IMR-90 (cell line): ENCODE data around the gene PDE8B. TPM values are rescaled to one million over a fixed set of nuclear protein-coding genes. Genes with fewer than 3 reads are reported as not detected.

Source experiments
- ATAC-seq: fragments of 200-7000 bp; cut with Tn5 transposase; 2 replicates; pipeline ENCODE4 v1.9.1; 2020; ENCODE audit warnings: low read depth, mild to moderate bottlenecking, moderate library complexity
- BruUV-seq: library from RNA; stranded (reverse); fragments of 400-500 nt; replicated peaks from 2 replicates; lab custom pipeline; 2021; lab: Mats Ljungman, UMichigan
- CTCF ChIA-PET: fragments of 300-600 bp; formaldehyde crosslinking; extraction: SDS; loops from one replicate; lab custom pipeline; 2021; ENCODE audit warnings: antibody characterized with exemption; lab: Yijun Ruan, JAX
- POLR2A ChIA-PET: fragments of 300-600 bp; sonication (Branson Sonifier 250); formaldehyde crosslinking; loops from one replicate; lab custom pipeline; 2022; ENCODE audit warnings: antibody characterized with exemption; ENCODE audit not compliant: unreplicated experiment; lab: Charles Lee
- DNase-seq: peaks from one replicate; pipeline ENCODE4 v3.0.0; 2013
- H2AFZ ChIP-seq: replicated peaks from 2 replicates; pipeline ENCODE3; 2013; ENCODE audit warnings: low read length, mild to moderate bottlenecking; ENCODE audit not compliant: poor library complexity
- H2AK5ac ChIP-seq: 2 replicates; pipeline ENCODE4 v1.6.1; 2013; ENCODE audit warnings: low read depth, low read length, inconsistent platforms
- H2AK9ac ChIP-seq: replicated peaks from 2 replicates; pipeline ENCODE3; 2013; ENCODE audit warnings: mild to moderate bottlenecking, low read depth, low read length, moderate library complexity; ENCODE audit not compliant: poor library complexity
- H2BK120ac ChIP-seq: 2 replicates; pipeline ENCODE4 v1.6.1; 2013; ENCODE audit warnings: low read depth, low read length, inconsistent platforms
- H2BK15ac ChIP-seq: 3 replicates; pipeline ENCODE4 v1.6.1; 2013; ENCODE audit warnings: low read depth, low read length, inconsistent platforms
- H2BK20ac ChIP-seq: 2 replicates; pipeline ENCODE4 v1.6.1; 2013; ENCODE audit warnings: low read depth, mild to moderate bottlenecking, inconsistent platforms, low read length, moderate library complexity
- H2BK5ac ChIP-seq: 2 replicates; pipeline ENCODE4 v1.6.1; 2013; ENCODE audit warnings: mild to moderate bottlenecking, low read depth, low read length, inconsistent platforms; ENCODE audit not compliant: poor library complexity, severe bottlenecking
- H3K14ac ChIP-seq: replicated peaks from 2 replicates; pipeline ENCODE4 v1.6.1; 2013; ENCODE audit warnings: low read depth, low read length, inconsistent platforms
- H3K18ac ChIP-seq: 2 replicates; pipeline ENCODE4 v1.6.1; 2013; ENCODE audit warnings: low read depth, low read length, control low read depth
- H3K23ac ChIP-seq: 2 replicates; pipeline ENCODE4 v1.6.1; 2013; ENCODE audit warnings: low read depth, low read length, inconsistent platforms
- H3K27ac ChIP-seq: 2 replicates; pipeline ENCODE4 v1.5.1; 2013; ENCODE audit warnings: mild to moderate bottlenecking, control low read depth, low read length; ENCODE audit not compliant: insufficient read depth
- H3K27me3 ChIP-seq: 2 replicates; pipeline ENCODE4 v1.6.1; 2013; ENCODE audit warnings: low read length; ENCODE audit not compliant: control insufficient read depth, insufficient read depth
- H3K36me3 ChIP-seq: 2 replicates; pipeline ENCODE4 v1.6.1; 2013; ENCODE audit warnings: low read length, mixed read lengths; ENCODE audit not compliant: control insufficient read depth, insufficient read depth
- H3K4ac ChIP-seq: 2 replicates; pipeline ENCODE4 v1.6.1; 2013; ENCODE audit warnings: low read depth, low read length, inconsistent platforms
- H3K4me1 ChIP-seq: 2 replicates; pipeline ENCODE4 v1.6.1; 2013; ENCODE audit warnings: low read length, mixed read lengths; ENCODE audit not compliant: control insufficient read depth, insufficient read depth
- H3K4me2 ChIP-seq: 2 replicates; pipeline ENCODE4 v1.6.1; 2013; ENCODE audit warnings: low read depth, mild to moderate bottlenecking, control low read depth, low read length, moderate library complexity
- H3K4me3 ChIP-seq: 2 replicates; pipeline ENCODE4 v1.5.1; 2013; ENCODE audit warnings: low read depth, mild to moderate bottlenecking, control low read depth, low read length, moderate library complexity; ENCODE audit not compliant: insufficient read depth
- H3K56ac ChIP-seq: 2 replicates; pipeline ENCODE4 v1.6.1; 2013; ENCODE audit warnings: low read length, inconsistent platforms; ENCODE audit not compliant: insufficient read depth; ENCODE audit errors: extremely low read depth
- H3K79me1 ChIP-seq, 2 experiments: 2 replicates each; pipeline ENCODE4 v1.6.1; 2013; ENCODE audit warnings: low read length in 2 of 2, inconsistent platforms in 1 of 2, low read depth in 1 of 2
- H3K9ac ChIP-seq: 2 replicates; pipeline ENCODE4 v1.6.1; 2013; ENCODE audit warnings: low read depth, low read length, control low read depth
- H3K9me1 ChIP-seq: 2 replicates; pipeline ENCODE4 v1.6.1; 2013; ENCODE audit warnings: low read length, inconsistent platforms; ENCODE audit not compliant: insufficient read depth
- H3K9me3 ChIP-seq: 2 replicates; pipeline ENCODE4 v1.6.1; 2013; ENCODE audit warnings: low read length; ENCODE audit not compliant: control insufficient read depth, insufficient read depth
- H4K20me1 ChIP-seq: 2 replicates; pipeline ENCODE4 v1.6.1; 2013; ENCODE audit warnings: low read length, inconsistent platforms; ENCODE audit not compliant: insufficient read depth
- H4K5ac ChIP-seq: 2 replicates; pipeline ENCODE4 v1.6.1; 2013; ENCODE audit warnings: mild to moderate bottlenecking, low read depth, low read length, control low read depth
- H4K8ac ChIP-seq, 2 experiments: 2 replicates each; pipeline ENCODE4 v1.6.1; 2013; ENCODE audit warnings: low read depth in 2 of 2, low read length in 2 of 2, control low read depth in 1 of 2, inconsistent platforms in 1 of 2
- H4K91ac ChIP-seq: 2 replicates; pipeline ENCODE4 v1.6.1; 2013; ENCODE audit warnings: low read depth, low read length, inconsistent platforms; ENCODE audit not compliant: insufficient read depth
- CEBPB ChIP-seq: IDR thresholded peaks from 2 replicates; pipeline ENCODE4 v1.6.1; 2012; ENCODE audit warnings: low read depth, low read length, improper control_type of control experiment
- CTCF ChIP-seq: conservative IDR thresholded peaks from 2 replicates; pipeline ENCODE4 v1.5.1; 2012; ENCODE audit warnings: mild to moderate bottlenecking, low read depth, low read length, improper control_type of control experiment
- POLR2A ChIP-seq: IDR thresholded peaks from 2 replicates; pipeline ENCODE4 v1.6.1; 2012; ENCODE audit warnings: mild to moderate bottlenecking, low read depth, low read length
- RFX5 ChIP-seq: IDR thresholded peaks from 2 replicates; pipeline ENCODE4 v1.8.0; 2012; ENCODE audit warnings: low read depth, mild to moderate bottlenecking, low read length, moderate library complexity
- USF2 ChIP-seq: fragments of 150-350 bp; IDR thresholded peaks from 2 replicates; pipeline ENCODE4 v1.6.1; 2017; ENCODE audit warnings: mild to moderate bottlenecking, antibody characterized with exemption, low read length, low read depth
- WGBS, 2 experiments: methylation state at CpG; one replicate each; pipeline versions ENCODE4 v1.1.5 to v1.1.7; 2013; ENCODE audit warnings: missing lambda C conversion rate in 2 of 2; ENCODE audit not compliant: insufficient read length in 1 of 2; ENCODE audit errors: extremely low coverage in 2 of 2; 5-methylcytosine and 5-hydroxymethylcytosine counted together
- dilution Hi-C: fragments of 300-500 bp; cut with HindIII; formaldehyde crosslinking; loops from one replicate; pipeline ENCODE4 v1.14.3; 2018; ENCODE audit warnings: low sequenced_read_pairs; ENCODE audit not compliant: unreplicated experiment
- in situ Hi-C: fragments of 300-500 bp; cut with MboI; formaldehyde crosslinking; loops from 3 replicates; pipeline ENCODE4 v1.14.3; 2019; ENCODE audit warnings: low sequenced_read_pairs, inconsistent platforms, mixed read lengths
- intact Hi-C: fragments of 100-400 bp; cut with micrococcal nuclease; formaldehyde crosslinking; loops from 2 replicates; pipeline ENCODE4 v1.10.0; 2022
- polyA plus RNA-seq, 3 experiments: library from polyadenylated mRNA; depleted of rRNA; stranded (reverse); fragments of >200 nt; gene quantifications; 2 replicates each; pipeline ENCODE4 v1.2.3, GENCODE V29; 2012; ENCODE audit warnings: low replicate concordance in 1 of 3
- total RNA-seq: library from RNA; depleted of rRNA; stranded (reverse); fragments of >200 nt; gene quantifications from 2 replicates; pipeline ENCODE4 v1.2.3, GENCODE V29; 2012

The PDE8B gene
- total and polyA plus RNA-seq, 2 of the 4 experiments (the other 2 are of a cell fraction): under 0.01 to 0.03 TPM

- Histone ChIP-seq H3K9me1 (no peaks in the 10 kb centered on the region), H3K56ac (no peak overlapping the region), H3K27ac (no peak overlapping the region), H3K36me3 (no peaks in the 10 kb centered on the region), H3K9me3 (no peaks in the 10 kb centered on the region), H3K18ac (no peak overlapping the region), H4K8ac (no peak overlapping the region), H3K14ac (no peak overlapping the region), H4K20me1 (no peaks in the 10 kb centered on the region), H2AK9ac (no peak overlapping the region), H3K9ac (no peak overlapping the region), H3K4me3 (no peak overlapping the region), H4K91ac (no peak overlapping the region), H2AK5ac (no peak overlapping the region), H2BK15ac (no peak overlapping the region), H3K4me1 (no peaks in the 10 kb centered on the region; the same call in 1 of the 2 replicates), H3K79me1 (no peaks in the 10 kb centered on the region), H3K23ac (no peak overlapping the region), H3K27me3 (peaks cover 4% of the 10 kb centered on the region), H2AFZ (no peak overlapping the region), H3K4ac (no peak overlapping the region), H2BK120ac (no peak overlapping the region), H3K4me2 (no peak overlapping the region), H4K5ac (no peak overlapping the region), H2BK5ac (no peak overlapping the region), H2BK20ac (no peak overlapping the region)
- ChIA-PET CTCF (no interaction called here), POLR2A (no interaction called here)
- DNase-seq (no peak), ATAC-seq (no peak)
- WGBS, 2 experiments: no CpG with 5 or more reads among the region's 3 CpGs
- TF ChIP-seq CTCF (no peak), CEBPB (no peak), RFX5 (no peak), POLR2A (no peak), USF2 (no peak)
- intact Hi-C loops (no loop called here), in situ Hi-C loops (no loop called here), dilution Hi-C loops (no loop called here)
- no TSS peak for BruUV-seq
These were observed 183.7 kb downstream of the PDE8B start for GRCh38 chr5:77394064-77394715.
